ENCODE results near the gene SARS1.

The SARS1 gene

GRCh38 chr1:109213824-109214693, at the start of gene SARS1:
Gene SARS1, plus strand, starts transcription at chr1:109213918. Its CDS starts 75 bp downstream, at chr1:109213993.
- H3K79me2 ChIP-seq (ENCODE audit: insufficient read depth, low read length) = peaks cover 49% of the 10 kb centered on the region
- no peaks in the 10 kb centered on the region for H3K9me3 ChIP-seq (ENCODE audit: insufficient read depth, low read length)
- H2AFZ ChIP-seq (ENCODE audit: low read depth, low read length, severe bottlenecking) = peak within 1 kb of the TSS; percentile 36
- H3K9me2 ChIP-seq (replicated peaks; ENCODE audit: insufficient read depth, low read length) = no peaks in the 10 kb centered on the region
- peak within 1 kb of the TSS; percentile 90 for H3K4me3 ChIP-seq (ENCODE audit: insufficient read depth, low read length, poor library complexity, severe bottlenecking)
- H4K20me1 ChIP-seq (ENCODE audit: low read depth, low read length) = no peaks in the 10 kb centered on the region
- TF ChIP-seq CTCF (IDR thresholded peaks at IDR 0.05; ENCODE audit: insufficient read depth, low read length, poor library complexity, severe bottlenecking) (no peak), EZH2phosphoT487 (conservative IDR thresholded peaks at IDR 0.05; ENCODE audit: low read length) (no peak)
- peak within 1 kb of the TSS; percentile 80 for H3K9ac ChIP-seq (ENCODE audit: low read length)
- no peaks in the 10 kb centered on the region for H3F3A ChIP-seq (ENCODE audit: insufficient read depth)
- peak within 1 kb of the TSS; percentile 73 for H3K27ac ChIP-seq (ENCODE audit: low read depth, low read length)
- H3K4me2 ChIP-seq (ENCODE audit: low read depth, low read length, poor library complexity, severe bottlenecking) = peak within 1 kb of the TSS; percentile 81
- H3K36me3 ChIP-seq (ENCODE audit: low read length) = peaks cover 7% of the 10 kb centered on the region; the same call in 1 of the 2 replicates
- no peaks in the 10 kb centered on the region for H3K27me3 ChIP-seq (ENCODE audit: low read length)

GRCh38 chr1:109164538-109164937, 49.2 kb upstream of the SARS1 start:
- Histone ChIP-seq H3K36me3 (ENCODE audit: low read length) (no peaks in the 10 kb centered on the region), H2AFZ (ENCODE audit: low read depth, low read length, severe bottlenecking) (no peak overlapping the region), H3F3A (ENCODE audit: insufficient read depth) (no peaks in the 10 kb centered on the region), H3K79me2 (ENCODE audit: insufficient read depth, low read length) (no peaks in the 10 kb centered on the region), H3K9ac (ENCODE audit: low read length) (no peak overlapping the region), H3K27me3 (ENCODE audit: low read length) (no peaks in the 10 kb centered on the region), H4K20me1 (ENCODE audit: low read depth, low read length) (no peaks in the 10 kb centered on the region), H3K9me3 (ENCODE audit: insufficient read depth, low read length) (no peaks in the 10 kb centered on the region), H3K4me3 (ENCODE audit: insufficient read depth, low read length, poor library complexity, severe bottlenecking) (no peak overlapping the region), H3K4me2 (ENCODE audit: low read depth, low read length, poor library complexity, severe bottlenecking) (no peak overlapping the region), H3K27ac (ENCODE audit: low read depth, low read length) (no peak overlapping the region), H3K9me2 (replicated peaks; ENCODE audit: insufficient read depth, low read length) (no peaks in the 10 kb centered on the region)
- TF ChIP-seq EZH2phosphoT487 (conservative IDR thresholded peaks at IDR 0.05; ENCODE audit: low read length) (no peak), CTCF (IDR thresholded peaks at IDR 0.05; ENCODE audit: insufficient read depth, low read length, poor library complexity, severe bottlenecking) (no peak)

GRCh38 chr1:109167001-109167506, 46.7 kb upstream of the SARS1 start:
- no peak overlapping the region for H3K4me2 ChIP-seq (ENCODE audit: low read depth, low read length, poor library complexity, severe bottlenecking)
- no peaks in the 10 kb centered on the region for H4K20me1 ChIP-seq (ENCODE audit: low read depth, low read length)
- no peak overlapping the region for H3K27ac ChIP-seq (ENCODE audit: low read depth, low read length)

More at GRCh38 chr1:109167001-109167506, 46.7 kb upstream of the SARS1 start:
- Histone ChIP-seq H3K9me2 (replicated peaks; ENCODE audit: insufficient read depth, low read length) (no peaks in the 10 kb centered on the region), H3F3A (ENCODE audit: insufficient read depth) (no peaks in the 10 kb centered on the region), H3K4me3 (ENCODE audit: insufficient read depth, low read length, poor library complexity, severe bottlenecking) (no peak overlapping the region), H2AFZ (ENCODE audit: low read depth, low read length, severe bottlenecking) (no peak overlapping the region), H3K9me3 (ENCODE audit: insufficient read depth, low read length) (no peaks in the 10 kb centered on the region), H3K79me2 (ENCODE audit: insufficient read depth, low read length) (no peaks in the 10 kb centered on the region), H3K36me3 (ENCODE audit: low read length) (no peaks in the 10 kb centered on the region), H3K9ac (ENCODE audit: low read length) (no peak overlapping the region), H3K27me3 (ENCODE audit: low read length) (no peaks in the 10 kb centered on the region)
- TF ChIP-seq EZH2phosphoT487 (conservative IDR thresholded peaks at IDR 0.05; ENCODE audit: low read length) (no peak), CTCF (IDR thresholded peaks at IDR 0.05; ENCODE audit: insufficient read depth, low read length, poor library complexity, severe bottlenecking) (no peak)

Data from SU-DHL-6 (cell line).